ENCODE data around the gene PPP2R3B.
A peak's percentile ranks its signal among the peaks of the same experiment; 100 is the strongest.
"Not testable (repeated sequence)": the region's sequence is repeated elsewhere in the genome, so short reads cannot be mapped to it uniquely, and the experiment has no call there.

PPP2R3B gene

GRCh38 chrX:319579-320125 lies 67.1 kb downstream of the PPP2R3B start:
- no peak for DNase-seq (ENCODE audit: low spot score)

- peak; percentile 96 for DNase-seq (ENCODE audit: low spot score)
Observed at GRCh38 chrX:318739-319578, 67.7 kb downstream of the PPP2R3B start, which contains the start of gene GTPBP6. Gene GTPBP6 (minus strand): TSS chrX:318796. CDS start chrX:318787, 9 bp downstream.

- peak; percentile 97 for DNase-seq (ENCODE audit: low spot score)
Observed at GRCh38 chrX:318068-318738, 68.5 kb downstream of the PPP2R3B start.

GRCh38 chrX:317424-318067 lies 69.2 kb downstream of the PPP2R3B start:
- no peak for DNase-seq (ENCODE audit: low spot score)

- DNase-seq (ENCODE audit: low spot score): no peak
Observed at GRCh38 chrX:316351-317325, 70.1 kb downstream of the PPP2R3B start.

GRCh38 chrX:314781-315595 lies 71.7 kb downstream of the PPP2R3B start:
- no peak for DNase-seq (ENCODE audit: low spot score)

- no peak for DNase-seq (ENCODE audit: low spot score)
Observed at GRCh38 chrX:314049-314448, 72.7 kb downstream of the PPP2R3B start.

GRCh38 chrX:313546-313945 lies 73.2 kb downstream of the PPP2R3B start:
- no peak for DNase-seq (ENCODE audit: low spot score)

GRCh38 chrX:312621-313331 lies 73.9 kb downstream of the PPP2R3B start:
- no peak for DNase-seq (ENCODE audit: low spot score)

- no peak for DNase-seq (ENCODE audit: low spot score)
Observed at GRCh38 chrX:311156-312129, 75.3 kb downstream of the PPP2R3B start.

GRCh38 chrX:310621-311155 lies 76.0 kb downstream of the PPP2R3B start:
- no peak for DNase-seq (ENCODE audit: low spot score)

GRCh38 chrX:308821-309520 lies 77.7 kb downstream of the PPP2R3B start:
- no peak for DNase-seq (ENCODE audit: low spot score)

- DNase-seq (ENCODE audit: low spot score): no peak
Observed at GRCh38 chrX:307261-308111, 79.2 kb downstream of the PPP2R3B start.

- DNase-seq (ENCODE audit: low spot score): not testable (repeated sequence)
Observed at GRCh38 chrX:306614-307251, 80.0 kb downstream of the PPP2R3B start.

- DNase-seq (ENCODE audit: low spot score): not testable (repeated sequence)
Observed at GRCh38 chrX:305781-306613, 80.7 kb downstream of the PPP2R3B start.

Data from NAMALWA (cell line).